Caco-2 (cell line): Measurements from ENCODE around the gene ARPIN. TPM values are rescaled to one million over a fixed set of nuclear protein-coding genes. Genes with fewer than 3 reads are reported as not detected.
A peak's percentile ranks its signal among the peaks of the same experiment; 100 is the strongest.

Experiments used
- BruUV-seq: library from RNA; stranded (reverse); fragments of 400-500 nt; replicated peaks from 2 replicates; lab custom pipeline; 2021; lab: Mats Ljungman, UMichigan
- CTCF ChIA-PET: fragments of 300-600 bp; sonication (Branson Sonifier 250); formaldehyde crosslinking; loops from one replicate; lab custom pipeline; 2022; ENCODE audit warnings: antibody characterized with exemption; lab: Charles Lee
- POLR2A ChIA-PET: fragments of 300-600 bp; sonication (Branson Sonifier 250); formaldehyde crosslinking; loops from one replicate; lab custom pipeline; 2022; ENCODE audit warnings: antibody characterized with exemption; lab: Charles Lee
- DNase-seq, 2 experiments: peaks; one replicate each; pipeline versions ENCODE4 v3.0.0 to v3.0.0-alpha.2; 2020 to 2022
- H3K27me3 ChIP-seq: replicated peaks from 2 replicates; pipeline ENCODE4 v1.6.0; 2011; ENCODE audit warnings: low read length; ENCODE audit not compliant: control insufficient read depth, insufficient read depth
- H3K36me3 ChIP-seq: 2 replicates; pipeline ENCODE4 v1.5.1; 2011; ENCODE audit warnings: low read length; ENCODE audit not compliant: control insufficient read depth, insufficient read depth
- H3K4me1 ChIP-seq: fragments of 250-450 bp; sonication (Bioruptor Pico); 2 replicates; pipeline ENCODE4 v1.5.1; 2020; ENCODE audit warnings: mild to moderate bottlenecking
- H3K4me3 ChIP-seq: 2 replicates; pipeline ENCODE4 v1.5.1; 2011; ENCODE audit warnings: low read depth, mild to moderate bottlenecking, control low read depth, low read length
- H3K9me3 ChIP-seq: fragments of 250-450 bp; sonication (Bioruptor Pico); 2 replicates; pipeline ENCODE4 v1.5.1; 2020; ENCODE audit warnings: mild to moderate bottlenecking, moderate library complexity
- H3K27ac Mint-ChIP-seq: one replicate; pipeline ENCODE4 v1.8.0; 2022; ENCODE audit warnings: mixed read lengths; ENCODE audit not compliant: unreplicated experiment
- H3K27me3 Mint-ChIP-seq: one replicate; pipeline ENCODE4 v1.8.0; 2022; ENCODE audit warnings: mixed read lengths; ENCODE audit not compliant: insufficient read depth, unreplicated experiment
- H3K36me3 Mint-ChIP-seq: one replicate; pipeline ENCODE4 v1.8.0; 2022; ENCODE audit warnings: mild to moderate bottlenecking, mixed read lengths; ENCODE audit not compliant: insufficient read depth, unreplicated experiment
- H3K4me1 Mint-ChIP-seq: one replicate; pipeline ENCODE4 v1.8.0; 2022; ENCODE audit warnings: low read depth, mixed read lengths; ENCODE audit not compliant: unreplicated experiment
- H3K4me3 Mint-ChIP-seq: one replicate; pipeline ENCODE4 v1.8.0; 2022; ENCODE audit warnings: mild to moderate bottlenecking, moderate library complexity, mixed read lengths; ENCODE audit not compliant: unreplicated experiment
- H3K9me3 Mint-ChIP-seq: one replicate; pipeline ENCODE4 v1.8.0; 2022; ENCODE audit warnings: mixed read lengths; ENCODE audit not compliant: unreplicated experiment
- intact Hi-C: fragments of 100-400 bp; cut with micrococcal nuclease; formaldehyde crosslinking; loops from one replicate; pipeline ENCODE4 v1.10.0; 2022; ENCODE audit not compliant: unreplicated experiment
- total RNA-seq: library from RNA; stranded (reverse); gene quantifications from 2 replicates; pipeline ENCODE4 v1.2.3, GENCODE V29; 2022
- TF ChIP-seq, protein P1 (sequence below), 2 experiments: fragments of 200-600 bp in 1 of 2; IDR thresholded peaks; 1 replicate in 1 of 2; 2 replicates in 1 of 2; pipeline versions ENCODE4 v1.5.1 to v1.8.0; 2011 to 2022; ENCODE audit warnings: antibody characterized with exemption in 1 of 2, control low read depth in 1 of 2, inconsistent platforms in 1 of 2, low read depth in 1 of 2, low read length in 1 of 2, mild to moderate bottlenecking in 1 of 2, moderate library complexity in 1 of 2; ENCODE audit not compliant: insufficient read depth in 1 of 2, severe bottlenecking in 1 of 2, unreplicated experiment in 1 of 2

Gene ARPIN
- total RNA-seq, 1 experiment from 2014 or later: 13.3 TPM

DNA sequence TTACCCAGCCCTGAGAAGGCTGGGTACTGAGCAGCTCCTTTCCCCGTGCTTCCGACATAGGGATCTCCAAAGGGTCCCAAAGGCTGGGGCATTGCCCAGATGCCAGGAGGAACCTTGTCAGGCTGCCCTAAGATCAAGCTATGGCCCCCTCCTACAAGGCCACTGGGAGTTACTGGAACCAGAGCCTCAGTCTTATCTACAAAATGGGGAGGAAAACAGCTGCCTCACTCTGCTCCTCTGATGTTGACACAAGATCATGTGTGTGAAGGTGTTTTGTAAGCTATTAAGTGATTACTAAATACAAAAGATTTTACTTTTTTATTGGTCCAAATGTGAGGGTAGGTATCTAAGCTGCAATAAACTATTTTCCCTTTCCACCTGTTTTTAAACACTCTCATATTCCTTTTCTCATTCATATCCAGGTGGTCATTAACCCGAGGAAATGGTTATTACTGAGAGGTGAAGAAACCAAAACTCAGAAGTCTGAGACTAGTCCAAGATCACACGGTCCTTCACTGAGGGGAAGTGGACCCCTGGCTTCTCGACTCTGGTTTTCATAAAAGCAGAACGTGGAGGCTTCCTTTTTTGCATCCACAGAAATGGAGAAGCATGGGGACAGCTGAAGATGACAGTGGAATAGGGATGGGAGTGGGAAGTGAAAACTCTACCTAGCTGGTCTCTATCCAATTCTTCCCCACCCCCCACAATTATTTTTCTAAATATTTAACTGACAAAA, 1.7 kb downstream of the ARPIN start:
- H3K36me3 ChIP-seq: no peaks in the 10 kb centered on the region; the same call in 1 of the 2 replicates
- intact Hi-C loops: loop anchor here (5.0 kb wide), 1 partner anchor 176 kb away; no protein-coding TSS in a partner anchor
- H3K4me1 ChIP-seq: peaks cover 15% of the 10 kb centered on the region
- H3K27me3 ChIP-seq: no peaks in the 10 kb centered on the region
- POLR2A ChIA-PET: no interaction called here
- BruUV-seq: TSS peak; percentile 40
- TF ChIP-seq, protein P1, sequence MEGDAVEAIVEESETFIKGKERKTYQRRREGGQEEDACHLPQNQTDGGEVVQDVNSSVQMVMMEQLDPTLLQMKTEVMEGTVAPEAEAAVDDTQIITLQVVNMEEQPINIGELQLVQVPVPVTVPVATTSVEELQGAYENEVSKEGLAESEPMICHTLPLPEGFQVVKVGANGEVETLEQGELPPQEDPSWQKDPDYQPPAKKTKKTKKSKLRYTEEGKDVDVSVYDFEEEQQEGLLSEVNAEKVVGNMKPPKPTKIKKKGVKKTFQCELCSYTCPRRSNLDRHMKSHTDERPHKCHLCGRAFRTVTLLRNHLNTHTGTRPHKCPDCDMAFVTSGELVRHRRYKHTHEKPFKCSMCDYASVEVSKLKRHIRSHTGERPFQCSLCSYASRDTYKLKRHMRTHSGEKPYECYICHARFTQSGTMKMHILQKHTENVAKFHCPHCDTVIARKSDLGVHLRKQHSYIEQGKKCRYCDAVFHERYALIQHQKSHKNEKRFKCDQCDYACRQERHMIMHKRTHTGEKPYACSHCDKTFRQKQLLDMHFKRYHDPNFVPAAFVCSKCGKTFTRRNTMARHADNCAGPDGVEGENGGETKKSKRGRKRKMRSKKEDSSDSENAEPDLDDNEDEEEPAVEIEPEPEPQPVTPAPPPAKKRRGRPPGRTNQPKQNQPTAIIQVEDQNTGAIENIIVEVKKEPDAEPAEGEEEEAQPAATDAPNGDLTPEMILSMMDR (IDR thresholded peaks at IDR 0.05; ENCODE audit: insufficient read depth in 1 of 2, low read depth in 1 of 2, low read length in 1 of 2, severe bottlenecking in 1 of 2, unreplicated experiment in 1 of 2): no peak
- Mint-ChIP-seq H3K4me1 (peaks cover 27% of the 10 kb centered on the region), H3K4me3 (no peak overlapping the region), H3K27ac (no peak overlapping the region), H3K9me3 (no peaks in the 10 kb centered on the region), H3K36me3 (peaks cover 5% of the 10 kb centered on the region), H3K27me3 (no peaks in the 10 kb centered on the region)
- no peak overlapping the region for H3K4me3 ChIP-seq
- CTCF ChIA-PET: interaction anchor here (0.6 to 1.2 kb wide), 5 partner anchors 13 to 216 kb away, joined by 3 to 5 read pairs (median 3); no protein-coding TSS in a partner anchor
- H3K9me3 ChIP-seq: no peaks in the 10 kb centered on the region
- DNase-seq: no peak

DNA sequence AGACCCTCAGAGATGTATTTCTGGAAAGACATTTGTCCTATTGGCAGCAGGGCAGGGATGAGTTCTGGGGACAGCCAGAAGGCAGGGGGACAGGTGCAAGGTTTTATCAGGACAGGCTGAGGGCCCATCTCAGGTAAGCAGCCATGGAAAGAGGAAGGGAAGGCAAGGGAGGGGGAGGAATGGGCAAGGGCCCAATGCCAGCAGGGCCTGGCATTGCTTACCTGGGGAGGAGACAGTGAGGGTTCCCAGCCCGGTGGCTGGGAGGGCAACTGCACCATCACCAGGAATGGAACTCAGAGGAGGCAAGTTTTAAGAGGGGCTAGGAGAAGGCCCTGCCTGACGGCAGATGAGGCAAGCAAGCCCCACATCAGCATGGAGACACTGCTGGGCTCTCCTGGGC, 3.1 kb downstream of the ARPIN start:
- Histone ChIP-seq H3K9me3 (no peaks in the 10 kb centered on the region), H3K4me3 (no peak overlapping the region), H3K4me1 (peaks cover 15% of the 10 kb centered on the region), H3K27me3 (no peaks in the 10 kb centered on the region), H3K36me3 (no peaks in the 10 kb centered on the region; the same call in 1 of the 2 replicates)
- no peaks in the 10 kb centered on the region for H3K9me3 Mint-ChIP-seq
- ChIA-PET CTCF (interaction anchor here (1.2 kb wide), 1 partner anchor 11 kb away, joined by 4 read pairs; no protein-coding TSS in a partner anchor), POLR2A (no interaction called here)
- no TSS peak for BruUV-seq
- no peak overlapping the region for H3K27ac Mint-ChIP-seq
- H3K4me3 Mint-ChIP-seq: no peak overlapping the region
- TF ChIP-seq, protein P1 (IDR thresholded peaks at IDR 0.05; ENCODE audit: insufficient read depth in 1 of 2, low read depth in 1 of 2, low read length in 1 of 2, severe bottlenecking in 1 of 2, unreplicated experiment in 1 of 2): no peak
- intact Hi-C loops: loop anchor here (5.0 kb wide), 1 partner anchor 178 kb away; no protein-coding TSS in a partner anchor
- H3K27me3 Mint-ChIP-seq: no peaks in the 10 kb centered on the region
- no peak for DNase-seq
- peaks cover 26% of the 10 kb centered on the region for H3K4me1 Mint-ChIP-seq
- H3K36me3 Mint-ChIP-seq: peaks cover 11% of the 10 kb centered on the region

DNA sequence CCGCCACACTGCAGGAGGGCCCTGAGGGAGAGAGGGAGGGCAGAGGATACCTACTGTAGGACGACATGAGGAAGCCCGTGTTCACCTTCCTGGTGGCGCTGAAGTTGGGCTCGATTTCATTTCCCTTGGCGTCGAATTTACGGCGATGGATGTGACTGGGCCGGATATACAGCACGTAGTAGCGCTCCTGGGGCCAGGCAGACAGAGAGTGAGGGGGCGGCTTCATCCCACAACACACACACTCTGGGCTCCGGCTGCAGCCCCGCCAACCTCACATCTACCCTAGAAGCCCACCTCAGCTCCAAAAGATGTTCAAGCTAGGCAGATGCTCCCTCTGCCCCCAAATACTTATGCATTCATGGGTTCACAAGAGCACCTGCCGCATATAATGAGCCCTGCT, 4.5 kb downstream of the ARPIN start:
- Histone ChIP-seq H3K4me3 (no peak overlapping the region), H3K27me3 (no peaks in the 10 kb centered on the region), H3K36me3 (no peaks in the 10 kb centered on the region), H3K4me1 (peaks cover 11% of the 10 kb centered on the region), H3K9me3 (no peaks in the 10 kb centered on the region)
- Mint-ChIP-seq H3K9me3 (no peaks in the 10 kb centered on the region), H3K4me1 (peaks cover 24% of the 10 kb centered on the region), H3K4me3 (no peak overlapping the region), H3K27ac (no peak overlapping the region), H3K36me3 (peaks cover 11% of the 10 kb centered on the region), H3K27me3 (no peaks in the 10 kb centered on the region)
- DNase-seq: no peak
- POLR2A ChIA-PET: no interaction called here
- intact Hi-C loops: no loop called here
- TF ChIP-seq, protein P1 (IDR thresholded peaks at IDR 0.05; ENCODE audit: insufficient read depth in 1 of 2, low read depth in 1 of 2, low read length in 1 of 2, severe bottlenecking in 1 of 2, unreplicated experiment in 1 of 2): no peak
- CTCF ChIA-PET: no interaction called here
- BruUV-seq: no TSS peak
